B cell (primary cell): ENCODE results near the gene LDLRAD3. TPM values are rescaled to one million over a fixed set of nuclear protein-coding genes. Genes with fewer than 3 reads are reported as not detected.

Experiments used
- ATAC-seq: fragments of 200-7000 bp; cut with Tn5 transposase; one replicate; pipeline ENCODE4 v1.10.0; 2021; ENCODE audit warnings: low read depth, mild to moderate bottlenecking, moderate number of reproducible peaks, moderate library complexity
- CTCF ChIA-PET: fragments of 350-600 bp; sonication (Branson Sonifier 250); formaldehyde crosslinking; loops from one replicate; lab custom pipeline; 2021; ENCODE audit warnings: antibody characterized with exemption, inconsistent platforms; lab: Charles Lee
- POLR2A ChIA-PET: fragments of 350-600 bp; sonication (Branson Sonifier 250); formaldehyde crosslinking; loops from one replicate; lab custom pipeline; 2021; ENCODE audit warnings: antibody characterized with exemption; lab: Charles Lee
- DNase-seq: peaks from one replicate; pipeline ENCODE4 v3.0.0; 2013
- H2AFZ ChIP-seq: 2 replicates; pipeline ENCODE4 v1.6.1; 2012; ENCODE audit warnings: mild to moderate bottlenecking, low read depth, low read length; ENCODE audit not compliant: insufficient read depth, poor library complexity, severe bottlenecking
- H3K27ac ChIP-seq, 2 donors: 1 replicate in 1 of 2; 2 replicates in 1 of 2; pipeline ENCODE4 v1.5.1; 2012 to 2013; ENCODE audit warnings: low read length in 2 of 2, mild to moderate bottlenecking in 2 of 2, moderate library complexity in 1 of 2
- H3K27me3 ChIP-seq, 4 experiments: fragments of 200-600 bp in 1 of 4; sonication (generic) in 1 of 4; replicated peaks in 1 of 4; 1 replicate in 2 of 4; 2 replicates in 2 of 4; pipeline versions ENCODE4 v1.6.1 to v1.7.0; 2013 to 2016; ENCODE audit warnings: low read length in 3 of 4, mild to moderate bottlenecking in 2 of 4, mixed read lengths in 1 of 4, moderate library complexity in 1 of 4; ENCODE audit not compliant: insufficient read depth in 4 of 4, control insufficient read depth in 3 of 4; ENCODE audit errors: control extremely low read depth in 1 of 4
- H3K36me3 ChIP-seq, 2 experiments: replicated peaks in 1 of 2; 1 replicate in 1 of 2; 2 replicates in 1 of 2; pipeline versions ENCODE4 v1.6.1 to v1.7.1; 2013; ENCODE audit warnings: low read length in 1 of 2; ENCODE audit not compliant: insufficient read depth in 2 of 2, control insufficient read depth in 1 of 2; ENCODE audit errors: control extremely low read depth in 1 of 2, extremely low read depth in 1 of 2
- H3K4me1 ChIP-seq, 2 donors: fragments of 200-600 bp in 1 of 2; sonication (generic) in 1 of 2; 1 replicate in 1 of 2; 2 replicates in 1 of 2; pipeline versions ENCODE4 v1.5.1 to v1.6.1; 2013 to 2017; ENCODE audit warnings: low read length in 2 of 2; ENCODE audit not compliant: control insufficient read depth in 2 of 2, insufficient read depth in 2 of 2
- H3K4me2 ChIP-seq: replicated peaks from 2 replicates; pipeline ENCODE3; 2012; ENCODE audit warnings: mild to moderate bottlenecking, low read depth, low read length; ENCODE audit not compliant: poor library complexity, severe bottlenecking
- H3K4me3 ChIP-seq, 5 experiments: fragments of 200-600 bp in 1 of 5; sonication (generic) in 1 of 5; 1 replicate in 3 of 5; 2 replicates in 2 of 5; pipeline versions ENCODE4 v1.5.1 to v1.7.0; 2011 to 2016; ENCODE audit warnings: low read length in 4 of 5, mild to moderate bottlenecking in 4 of 5, low read depth in 2 of 5, control low read depth in 1 of 5, moderate library complexity in 1 of 5; ENCODE audit not compliant: insufficient read depth in 1 of 5; ENCODE audit errors: control extremely low read depth in 1 of 5, extremely low read depth in 1 of 5
- H3K79me2 ChIP-seq: fragments of 200-600 bp; sonication (generic); one replicate; pipeline ENCODE4 v1.6.0; 2016; ENCODE audit warnings: low read length; ENCODE audit not compliant: control insufficient read depth, insufficient read depth
- H3K9ac ChIP-seq: fragments of 200-600 bp; sonication (generic); 2 replicates; pipeline ENCODE4 v1.6.1; 2017; ENCODE audit warnings: mild to moderate bottlenecking, low read length, moderate library complexity
- H3K9me3 ChIP-seq, 3 donors: one replicate each; pipeline versions ENCODE4 v1.6.1 to v1.7.1; 2013; ENCODE audit warnings: low read length in 2 of 3; ENCODE audit not compliant: control insufficient read depth in 2 of 3, insufficient read depth in 1 of 3; ENCODE audit errors: control extremely low read depth in 1 of 3
- H4K20me1 ChIP-seq: 2 replicates; pipeline ENCODE4 v1.6.0; 2012; ENCODE audit warnings: mild to moderate bottlenecking, low read length; ENCODE audit not compliant: insufficient read depth, control insufficient read depth, poor library complexity, severe bottlenecking
- H3K27ac Mint-ChIP-seq: one replicate; pipeline ENCODE4 v1.8.0; 2021; ENCODE audit warnings: mixed read lengths
- H3K27me3 Mint-ChIP-seq: one replicate; pipeline ENCODE4 v1.8.0; 2021; ENCODE audit warnings: mixed read lengths
- H3K4me1 Mint-ChIP-seq: one replicate; pipeline ENCODE4 v1.8.0; 2021; ENCODE audit warnings: mixed read lengths
- H3K4me3 Mint-ChIP-seq: one replicate; pipeline ENCODE4 v1.8.0; 2021; ENCODE audit warnings: mixed read lengths
- H3K9me3 Mint-ChIP-seq: one replicate; pipeline ENCODE4 v1.8.0; 2022; ENCODE audit warnings: mixed read lengths; ENCODE audit not compliant: insufficient read depth
- EZH2 ChIP-seq: IDR thresholded peaks from 2 replicates; pipeline ENCODE4 v1.6.1; 2012; ENCODE audit warnings: borderline replicate concordance, low read depth, mild to moderate bottlenecking, moderate library complexity, low read length; ENCODE audit not compliant: insufficient read depth, poor library complexity, severe bottlenecking
- WGBS: methylation state at CpG from one replicate; pipeline ENCODE4 v1.1.5; 2013; ENCODE audit warnings: missing lambda C conversion rate; ENCODE audit not compliant: insufficient coverage; 5-methylcytosine and 5-hydroxymethylcytosine counted together
- intact Hi-C: fragments of 100-400 bp; cut with micrococcal nuclease; formaldehyde crosslinking; loops from one replicate; pipeline ENCODE4 v1.10.0; 2022
- polyA plus RNA-seq: library from polyadenylated mRNA; depleted of rRNA; stranded (reverse); fragments of >200 nt; gene quantifications from 2 replicates; pipeline ENCODE4 v1.2.3, GENCODE V29; 2012
- total RNA-seq, 2 donors: library from RNA; stranded (reverse); fragments of 120-200 nt in 1 of 2; gene quantifications; 1 replicate in 1 of 2; 2 replicates in 1 of 2; pipeline versions ENCODE4 v1.2.3 to v1.2.4, GENCODE V29; 2013 to 2022
- TF ChIP-seq, protein P1 (sequence below): fragments of 200-600 bp; IDR thresholded peaks from one replicate; pipeline ENCODE4 v1.8.0; 2022; ENCODE audit warnings: antibody characterized with exemption, mild to moderate bottlenecking

The LDLRAD3 gene
- total and polyA plus RNA-seq, 2 donors (not counting 1 experiment from before 2014, with no cell fraction given) = 0.01 TPM; not detected in 1

DNA sequence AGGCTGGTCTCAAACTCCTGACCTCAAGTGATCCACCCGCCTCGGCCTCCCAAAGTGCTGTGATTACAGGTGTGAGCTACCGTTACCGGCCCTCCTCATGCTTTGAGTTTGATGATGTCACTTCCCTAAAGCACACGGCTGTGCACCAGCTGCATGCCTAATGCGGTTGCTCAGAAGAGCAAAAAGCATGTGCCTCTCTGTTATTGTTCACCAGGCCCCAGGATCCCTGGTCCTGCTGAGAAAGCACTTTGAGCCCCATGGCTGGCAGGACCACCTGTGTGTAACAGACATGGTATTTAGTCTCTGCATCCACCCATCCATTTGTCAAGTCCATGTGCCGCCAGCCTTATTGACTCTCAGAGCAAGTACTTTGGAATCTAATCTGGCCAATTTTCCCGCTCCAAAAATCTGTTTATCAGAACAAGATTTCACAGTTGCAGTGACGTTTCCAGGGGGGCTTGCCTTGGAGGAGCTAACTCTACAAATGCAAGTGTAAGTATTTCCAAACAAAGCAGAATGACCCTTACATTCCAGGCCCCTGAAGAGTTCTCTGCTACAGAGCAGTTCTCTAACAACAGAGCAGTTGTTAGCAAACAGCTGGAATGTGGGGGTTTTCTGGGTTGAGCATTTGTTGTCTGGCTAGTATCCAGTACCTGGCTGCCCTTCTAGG is 89.4 kb downstream of the LDLRAD3 start:
- Mint-ChIP-seq H3K4me1 (no peaks in the 10 kb centered on the region), H3K9me3 (no peaks in the 10 kb centered on the region), H3K4me3 (no peak overlapping the region), H3K27ac (no peak overlapping the region), H3K27me3 (peaks cover 3% of the 10 kb centered on the region)
- Histone ChIP-seq H2AFZ (no peak overlapping the region), H3K79me2 (no peaks in the 10 kb centered on the region), H3K27me3 (no peaks in the 10 kb centered on the region), H4K20me1 (no peaks in the 10 kb centered on the region), H3K9ac (no peak overlapping the region), H3K4me2 (no peak overlapping the region), H3K27ac (no peak overlapping the region), H3K4me3 (no peak overlapping the region), H3K36me3 (no peaks in the 10 kb centered on the region), H3K9me3 (no peaks in the 10 kb centered on the region), H3K4me1 (no peaks in the 10 kb centered on the region)
- WGBS = 81% methylated on average over 9 of the region's 9 CpGs
- ChIA-PET POLR2A (no interaction called here), CTCF (no interaction called here)
- intact Hi-C loops = no loop called here
- ATAC-seq (no peak), DNase-seq (no peak)
- TF ChIP-seq EZH2 = no peak
- TF ChIP-seq, protein P1, sequence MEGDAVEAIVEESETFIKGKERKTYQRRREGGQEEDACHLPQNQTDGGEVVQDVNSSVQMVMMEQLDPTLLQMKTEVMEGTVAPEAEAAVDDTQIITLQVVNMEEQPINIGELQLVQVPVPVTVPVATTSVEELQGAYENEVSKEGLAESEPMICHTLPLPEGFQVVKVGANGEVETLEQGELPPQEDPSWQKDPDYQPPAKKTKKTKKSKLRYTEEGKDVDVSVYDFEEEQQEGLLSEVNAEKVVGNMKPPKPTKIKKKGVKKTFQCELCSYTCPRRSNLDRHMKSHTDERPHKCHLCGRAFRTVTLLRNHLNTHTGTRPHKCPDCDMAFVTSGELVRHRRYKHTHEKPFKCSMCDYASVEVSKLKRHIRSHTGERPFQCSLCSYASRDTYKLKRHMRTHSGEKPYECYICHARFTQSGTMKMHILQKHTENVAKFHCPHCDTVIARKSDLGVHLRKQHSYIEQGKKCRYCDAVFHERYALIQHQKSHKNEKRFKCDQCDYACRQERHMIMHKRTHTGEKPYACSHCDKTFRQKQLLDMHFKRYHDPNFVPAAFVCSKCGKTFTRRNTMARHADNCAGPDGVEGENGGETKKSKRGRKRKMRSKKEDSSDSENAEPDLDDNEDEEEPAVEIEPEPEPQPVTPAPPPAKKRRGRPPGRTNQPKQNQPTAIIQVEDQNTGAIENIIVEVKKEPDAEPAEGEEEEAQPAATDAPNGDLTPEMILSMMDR = no peak

DNA sequence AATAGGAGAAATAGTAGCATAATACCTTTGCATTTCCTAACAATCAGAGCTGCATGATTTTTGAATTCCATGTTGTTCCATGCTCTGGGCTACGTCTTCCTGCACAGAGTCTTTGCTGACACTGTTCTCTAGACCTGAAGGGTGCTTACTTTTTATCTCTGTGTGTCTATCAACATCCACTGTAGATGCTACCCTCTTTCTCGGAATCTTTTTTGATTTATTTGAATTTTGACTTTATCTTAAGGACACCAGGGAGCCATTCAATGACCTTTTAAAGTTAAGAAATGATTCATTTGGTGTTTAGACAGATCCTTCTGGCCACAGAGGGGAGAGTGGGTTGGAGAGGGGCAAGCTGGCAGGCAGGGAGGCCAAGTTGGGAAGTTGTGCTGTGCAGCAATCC is 90.1 kb downstream of the LDLRAD3 start:
- intact Hi-C loops = no loop called here
- H3K4me2 ChIP-seq = no peak overlapping the region
- WGBS = 83% methylated on average over 1 of the region's 2 CpGs
- POLR2A ChIA-PET = no interaction called here
- ATAC-seq (no peak), DNase-seq (no peak)
- peaks cover 3% of the 10 kb centered on the region for H3K27me3 Mint-ChIP-seq
- no peak overlapping the region for H2AFZ ChIP-seq
- H3K9ac ChIP-seq = no peak overlapping the region
- CTCF ChIA-PET = no interaction called here
- no peak overlapping the region for H3K4me3 ChIP-seq
- H3K9me3 ChIP-seq = no peaks in the 10 kb centered on the region
- H3K9me3 Mint-ChIP-seq = no peaks in the 10 kb centered on the region
- no peak overlapping the region for H3K27ac ChIP-seq
- H3K4me1 ChIP-seq = no peaks in the 10 kb centered on the region
- no peaks in the 10 kb centered on the region for H3K4me1 Mint-ChIP-seq
- H3K27me3 ChIP-seq = no peaks in the 10 kb centered on the region
- no peak overlapping the region for H3K27ac Mint-ChIP-seq
- H3K79me2 ChIP-seq = no peaks in the 10 kb centered on the region
- TF ChIP-seq, protein P1 = no peak
- no peak for TF ChIP-seq EZH2
- no peaks in the 10 kb centered on the region for H3K36me3 ChIP-seq
- H3K4me3 Mint-ChIP-seq = no peak overlapping the region
- no peaks in the 10 kb centered on the region for H4K20me1 ChIP-seq
